SK-N-SH (cell line): Measurements from ENCODE around the gene SMG1. TPM values are rescaled to one million over a fixed set of nuclear protein-coding genes. Genes with fewer than 3 reads are reported as not detected.

Source experiments
- CTCF ChIA-PET: fragments of 300-600, 350-600 bp; formaldehyde crosslinking; extraction: SDS; loops from one replicate; lab custom pipeline; 2021; lab: Yijun Ruan, JAX
- POLR2A ChIA-PET: fragments of 350-600 bp; sonication (Branson Sonifier 250); formaldehyde crosslinking; extraction: SDS; loops from one replicate; lab custom pipeline; 2020; ENCODE audit warnings: antibody characterized with exemption, inconsistent platforms; lab: Yijun Ruan, JAX
- DNase-seq: peaks from one replicate; pipeline ENCODE4 v3.0.0; 2012
- H2AFZ ChIP-seq: fragments of 200-600 bp; sonication (generic); 2 replicates; pipeline ENCODE4 v1.8.1; 2016; ENCODE audit warnings: antibody characterized with exemption, mild to moderate bottlenecking, low read depth
- H3F3A ChIP-seq: fragments of 200-600 bp; sonication (generic); replicated peaks from 2 replicates; pipeline ENCODE3; 2016; ENCODE audit warnings: antibody characterized with exemption, mild to moderate bottlenecking; ENCODE audit not compliant: insufficient read depth
- H3K27ac ChIP-seq, 2 experiments: fragments of 200-500 bp in 1 of 2; fragments of 200-600 bp in 1 of 2; sonication (Bioruptor generic) in 1 of 2; sonication (generic), shearing (Covaris generic) in 1 of 2; 2 replicates each; pipeline versions ENCODE4 v1.5.1 to v1.6.1; 2014 to 2016; ENCODE audit warnings: low read depth in 2 of 2, inconsistent platforms in 1 of 2, low read length in 1 of 2, mild to moderate bottlenecking in 1 of 2, mixed read lengths in 1 of 2
- H3K27me3 ChIP-seq: fragments of 200-600 bp; sonication (generic), shearing (Covaris generic); 2 replicates; pipeline ENCODE4 v1.6.1; 2016; ENCODE audit warnings: mixed run types; ENCODE audit not compliant: insufficient read depth
- H3K36me3 ChIP-seq, 2 experiments: fragments of 200-500 bp in 1 of 2; fragments of 200-600 bp in 1 of 2; sonication (Bioruptor generic) in 1 of 2; sonication (generic) in 1 of 2; replicated peaks in 1 of 2; 2 replicates each; pipeline versions ENCODE3 to v1.5.1; 2014 to 2016; ENCODE audit warnings: low read length in 1 of 2, mild to moderate bottlenecking in 1 of 2; ENCODE audit not compliant: insufficient read depth in 2 of 2, control insufficient read depth in 1 of 2
- H3K4me1 ChIP-seq, 2 experiments: fragments of 200-500 bp in 1 of 2; fragments of 200-600 bp in 1 of 2; sonication (Bioruptor generic) in 1 of 2; sonication (generic), shearing (Covaris generic) in 1 of 2; 2 replicates each; pipeline versions ENCODE4 v1.5.1 to v1.6.1; 2014 to 2016; ENCODE audit warnings: low read depth in 1 of 2, low read length in 1 of 2, mixed run types in 1 of 2; ENCODE audit not compliant: insufficient read depth in 2 of 2, control insufficient read depth in 1 of 2
- H3K4me2 ChIP-seq: fragments of 200-600 bp; sonication (generic), shearing (Covaris generic); 2 replicates; pipeline ENCODE4 v1.6.1; 2017; ENCODE audit warnings: mixed run types
- H3K4me3 ChIP-seq, 2 experiments: fragments of 200-500 bp in 1 of 2; fragments of 200-600 bp in 1 of 2; sonication (Bioruptor generic) in 1 of 2; sonication (generic), shearing (Covaris generic) in 1 of 2; 2 replicates each; pipeline versions ENCODE4 v1.5.1 to v1.8.1; 2014 to 2016; ENCODE audit warnings: low read depth in 2 of 2, inconsistent platforms in 1 of 2, low read length in 1 of 2, mild to moderate bottlenecking in 1 of 2, mixed read lengths in 1 of 2, moderate library complexity in 1 of 2
- H3K79me2 ChIP-seq: fragments of 200-600 bp; sonication (generic); 2 replicates; pipeline ENCODE4 v1.8.1; 2017; ENCODE audit warnings: mild to moderate bottlenecking; ENCODE audit not compliant: insufficient read depth
- H3K9ac ChIP-seq: fragments of 200-600 bp; sonication (generic); 2 replicates; pipeline ENCODE4 v1.6.1; 2017; ENCODE audit warnings: mixed run types
- H3K9me2 ChIP-seq: fragments of 200-600 bp; sonication (generic); 2 replicates; pipeline ENCODE4 v1.6.1; 2017; ENCODE audit warnings: mixed run types
- H3K9me3 ChIP-seq: fragments of 200-600 bp; sonication (generic); 2 replicates; pipeline ENCODE4 v1.6.1; 2017; ENCODE audit warnings: mixed run types, mild to moderate bottlenecking, moderate library complexity
- H4K20me1 ChIP-seq: fragments of 200-600 bp; sonication (generic); 2 replicates; pipeline ENCODE4 v1.6.1; 2017; ENCODE audit warnings: mild to moderate bottlenecking, mixed run types; ENCODE audit not compliant: insufficient read depth
- EZH2phosphoT487 ChIP-seq: fragments of 200-600 bp; sonication (generic); IDR thresholded peaks from 2 replicates; pipeline ENCODE4 v1.6.1; 2017; ENCODE audit warnings: low read depth, mixed run types, mild to moderate bottlenecking, antibody characterized with exemption, moderate library complexity, borderline replicate concordance
- FOSL2 ChIP-seq: IDR thresholded peaks from 2 replicates; pipeline ENCODE4 v1.4.0; 2012; ENCODE audit warnings: low read depth, mild to moderate bottlenecking, moderate library complexity, borderline replicate concordance
- FOXJ3 ChIP-seq: sonication (generic); formaldehyde crosslinking; IDR thresholded peaks from 2 replicates; pipeline ENCODE4 v1.5.1; 2020; ENCODE audit warnings: mild to moderate bottlenecking, missing genetic modification reagents
- FOXM1 ChIP-seq: IDR thresholded peaks from 2 replicates; pipeline ENCODE4 v1.4.0; 2012; ENCODE audit warnings: low read depth, mild to moderate bottlenecking
- GABPA ChIP-seq: IDR thresholded peaks from 2 replicates; pipeline ENCODE4 v1.4.0; 2012; ENCODE audit warnings: low read depth, mild to moderate bottlenecking
- IRF3 ChIP-seq: fragments of 150-350 bp; IDR thresholded peaks from 2 replicates; pipeline ENCODE4 v1.6.1; 2016; ENCODE audit warnings: mild to moderate bottlenecking, low read depth, low read length
- NFIC ChIP-seq: IDR thresholded peaks from 2 replicates; pipeline ENCODE4 v1.4.0; 2012; ENCODE audit warnings: borderline replicate concordance
- NRF1 ChIP-seq: IDR thresholded peaks from 2 replicates; pipeline ENCODE4 v1.6.1; 2012; ENCODE audit warnings: low read depth, mild to moderate bottlenecking, low read length
- PBX3 ChIP-seq: IDR thresholded peaks from 2 replicates; pipeline ENCODE4; 2012
- RCOR1 ChIP-seq: fragments of 150-350 bp; IDR thresholded peaks from 2 replicates; pipeline ENCODE4 v1.6.1; 2017; ENCODE audit warnings: antibody characterized with exemption, low read length
- RFX5 ChIP-seq: IDR thresholded peaks from 2 replicates; pipeline ENCODE4 v1.6.1; 2012; ENCODE audit warnings: mild to moderate bottlenecking, improper control_type of control experiment, low read length
- RXRA ChIP-seq: IDR thresholded peaks from 2 replicates; pipeline ENCODE4 v1.4.0; 2012; ENCODE audit warnings: low read depth, mild to moderate bottlenecking, borderline replicate concordance
- SIN3A ChIP-seq: IDR thresholded peaks from 2 replicates; pipeline ENCODE4 v1.6.1; 2012; ENCODE audit warnings: low read depth, mild to moderate bottlenecking, low read length, moderate library complexity, borderline replicate concordance
- TCF12 ChIP-seq: IDR thresholded peaks from 2 replicates; pipeline ENCODE4 v1.4.0; 2012
- USF1 ChIP-seq: IDR thresholded peaks from 2 replicates; pipeline ENCODE4 v1.4.0; 2012; ENCODE audit warnings: low read depth, borderline replicate concordance
- YY1 ChIP-seq: IDR thresholded peaks from 2 replicates; pipeline ENCODE4 v1.4.0; 2012; ENCODE audit warnings: low read depth, mild to moderate bottlenecking
- ZBTB33 ChIP-seq: IDR thresholded peaks from 2 replicates; pipeline ENCODE4 v1.4.0; 2012; ENCODE audit warnings: low read depth, borderline replicate concordance
- WGBS: methylation state at CpG from one replicate; pipeline ENCODE4 v1.1.6; 2017; ENCODE audit warnings: low lambda C conversion rate; 5-methylcytosine and 5-hydroxymethylcytosine counted together
- polyA plus RNA-seq, 3 experiments: library from polyadenylated mRNA; depleted of rRNA; stranded (reverse); fragments of >200 nt; gene quantifications; 2 replicates each; pipeline ENCODE4 v1.2.3, GENCODE V29; 2012

SMG1 gene
- polyA plus RNA-seq, 1 of the 3 experiments (the other 2 are of a cell fraction), result 11.2 TPM

- TF ChIP-seq PBX3 (no peak), FOXJ3 (CRISPR knock-in tag) (no peak)
These were observed 109.9 kb downstream of the SMG1 start (continued) for GRCh38 chr16:18816286-18816685.

GRCh38 chr16:18811925-18812324, 114.3 kb downstream of the SMG1 start:
- Histone ChIP-seq H3K4me2 (no peak overlapping the region), H3K27me3 (no peaks in the 10 kb centered on the region), H4K20me1 (no peaks in the 10 kb centered on the region), H2AFZ (no peak overlapping the region), H3F3A (peaks cover 9% of the 10 kb centered on the region), H3K4me3 (no peak overlapping the region), H3K79me2 (0 out of 2 replicates have a peak, but pooled peaks cover 7% of the 10 kb centered on the region), H3K27ac (no peak overlapping the region), H3K9me2 (no peaks in the 10 kb centered on the region), H3K9ac (no peak overlapping the region), H3K36me3 (peaks cover 71 to 76% of the 10 kb centered on the region in 2 experiments), H3K4me1 (no peaks in the 10 kb centered on the region), H3K9me3 (no peaks in the 10 kb centered on the region)
- ChIA-PET POLR2A (no interaction called here), CTCF (no interaction called here)
- TF ChIP-seq RCOR1, result no peak
- no peak for TF ChIP-seq ZBTB33
- TF ChIP-seq SIN3A, result no peak
- no peak for TF ChIP-seq EZH2phosphoT487
- no peak for TF ChIP-seq GABPA
- no peak for TF ChIP-seq RXRA
- no peak for TF ChIP-seq RFX5
- TF ChIP-seq TCF12, result no peak
- TF ChIP-seq FOSL2, result no peak
- no peak for TF ChIP-seq NRF1
- TF ChIP-seq YY1, result no peak
- no peak for TF ChIP-seq USF1
- TF ChIP-seq IRF3, result no peak
- TF ChIP-seq FOXM1, result no peak
- no peak for TF ChIP-seq NFIC
- WGBS, result 100% methylated on average over 3 of the region's 3 CpGs
- DNase-seq, result no peak
